ENCODE results near the gene CCNDBP1.
"Not testable (repeated sequence)": the region's sequence is repeated elsewhere in the genome, so short reads cannot be mapped to it uniquely, and the experiment has no call there.

Gene CCNDBP1

GRCh38 chr15:43187544-43188155 lies 2.4 kb downstream of the CCNDBP1 start:
- intact Hi-C loops (cut with DNase I), result no loop called here
- DNase-seq, result peak in 1 of 42 donors; percentile 40

- intact Hi-C loops (cut with DNase I), result no loop called here
- DNase-seq, result no peak
Observed at GRCh38 chr15:43189296-43189695, 4.1 kb downstream of the CCNDBP1 start.

- DNase-seq, result no peak
- intact Hi-C loops (cut with DNase I), result no loop called here
Observed at GRCh38 chr15:43190178-43190577, 5.0 kb downstream of the CCNDBP1 start.

GRCh38 chr15:43193710-43194109 lies 8.5 kb downstream of the CCNDBP1 start:
- no peak for DNase-seq
- intact Hi-C loops (cut with DNase I), result no loop called here

GRCh38 chr15:43194795-43195194 lies 9.6 kb downstream of the CCNDBP1 start:
- no peak for DNase-seq
- intact Hi-C loops (cut with DNase I), result no loop called here

DNA sequence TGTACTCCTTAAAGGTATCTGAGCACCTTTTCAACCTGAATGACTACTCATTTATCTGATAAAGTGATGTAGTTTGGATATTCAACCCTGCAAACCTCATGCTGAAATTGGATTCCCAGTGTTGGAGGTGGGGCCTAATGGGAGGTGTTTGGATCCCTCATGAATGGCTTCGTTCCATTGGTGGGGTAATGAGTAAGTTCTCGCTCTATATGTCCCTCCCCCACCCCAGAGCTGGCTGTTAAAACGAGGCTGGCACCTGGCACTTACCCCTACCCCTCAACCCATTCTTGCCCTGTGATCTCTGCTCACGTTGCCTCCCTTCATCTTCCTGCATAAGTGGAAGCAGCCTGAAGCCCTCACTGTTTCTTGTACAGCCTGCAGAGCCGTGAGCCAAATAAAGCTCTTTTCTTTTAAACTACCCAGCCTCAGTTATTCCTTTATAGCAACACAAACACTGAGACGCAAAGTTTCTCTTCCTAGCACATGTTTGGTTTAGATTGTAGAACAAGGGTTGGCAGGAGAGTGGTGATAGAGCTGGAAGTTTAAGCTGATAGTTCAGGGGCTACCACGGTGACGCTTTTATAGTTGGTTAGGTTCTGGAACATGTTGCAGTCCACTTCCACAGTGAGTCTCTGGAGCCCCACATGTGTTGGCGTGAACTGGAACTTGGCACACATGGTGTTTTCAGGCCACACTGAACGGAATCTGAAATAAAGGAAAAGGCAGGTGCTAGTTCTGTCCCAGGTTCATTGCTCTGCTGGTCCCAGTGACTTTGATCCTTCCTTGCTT lies 11.8 kb downstream of the CCNDBP1 start:
- DNase-seq, result peak in 1 of 42 donors; percentile 21
- intact Hi-C loops (cut with DNase I), result no loop called here

- intact Hi-C loops (cut with DNase I), result not testable (repeated sequence)
- peak in 1 of 42 donors; percentile 4 for DNase-seq
Observed at GRCh38 chr15:43197773-43198172, 12.6 kb downstream of the CCNDBP1 start.

DNA sequence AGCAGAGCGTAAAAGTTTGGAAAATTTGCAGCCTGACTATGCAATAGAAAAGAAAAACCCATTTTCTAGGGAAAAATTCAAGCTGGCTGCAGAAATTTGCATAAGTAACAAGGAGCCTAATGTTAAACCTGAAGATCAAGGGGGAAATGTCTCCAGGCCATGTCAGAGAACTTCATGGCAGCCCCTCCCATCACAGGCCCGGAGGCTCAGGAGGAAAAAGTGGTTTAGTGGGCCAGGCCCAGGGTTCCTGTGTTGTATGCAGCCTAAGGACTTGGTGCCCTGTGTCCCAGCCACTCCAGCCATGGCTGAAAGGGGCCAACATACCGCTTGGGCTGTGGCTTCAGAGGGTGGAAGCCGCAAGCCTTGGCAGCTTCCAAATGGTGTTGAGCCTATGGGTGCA lies 13.4 kb downstream of the CCNDBP1 start:
- intact Hi-C loops (cut with DNase I), result not testable (repeated sequence)
- DNase-seq, result peak in 1 of 42 donors; percentile 31

GRCh38 chr15:43198992-43199391 lies 13.8 kb downstream of the CCNDBP1 start:
- peak in 1 of 42 donors; percentile 18 for DNase-seq
- intact Hi-C loops (cut with DNase I), result no loop called here

GRCh38 chr15:43199945-43200488 lies 14.8 kb downstream of the CCNDBP1 start:
- DNase-seq, result peak in 1 of 42 donors; percentile 5
- intact Hi-C loops (cut with DNase I), result no loop called here

- intact Hi-C loops (cut with DNase I), result no loop called here
- peak in 38 of 42 donors; percentile 13 to 67 (median 40) for DNase-seq
Observed at GRCh38 chr15:43204016-43204901, 19.1 kb downstream of the CCNDBP1 start.

DNA sequence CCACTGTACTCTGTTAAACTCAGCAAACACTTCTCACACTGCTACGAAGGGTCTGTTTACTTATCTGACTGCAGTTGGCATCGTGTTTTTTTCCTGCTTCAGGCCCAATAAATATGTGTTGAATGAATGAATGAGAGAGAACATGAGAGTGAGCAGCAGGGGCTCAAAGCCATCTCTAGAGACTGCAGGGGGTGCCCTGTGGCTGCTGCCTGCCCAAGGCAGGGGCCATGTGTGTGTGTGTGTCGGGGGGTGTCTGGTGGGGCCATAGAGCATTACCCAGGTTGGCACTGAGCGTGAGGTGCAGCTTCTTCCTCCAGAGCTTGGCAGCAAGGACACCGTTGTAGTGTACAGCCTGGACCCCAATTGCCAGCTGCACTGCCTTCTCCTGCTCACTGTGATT lies 20.9 kb downstream of the CCNDBP1 start:
- intact Hi-C loops (cut with DNase I), result no loop called here
- peak in 1 of 42 donors; percentile 7 for DNase-seq

- DNase-seq, result no peak
- intact Hi-C loops (cut with DNase I), result no loop called here
Observed at GRCh38 chr15:43207024-43207423, 21.8 kb downstream of the CCNDBP1 start.

GRCh38 chr15:43208052-43209002 lies 23.1 kb downstream of the CCNDBP1 start:
- no peak for DNase-seq
- intact Hi-C loops (cut with DNase I), result no loop called here

DNA sequence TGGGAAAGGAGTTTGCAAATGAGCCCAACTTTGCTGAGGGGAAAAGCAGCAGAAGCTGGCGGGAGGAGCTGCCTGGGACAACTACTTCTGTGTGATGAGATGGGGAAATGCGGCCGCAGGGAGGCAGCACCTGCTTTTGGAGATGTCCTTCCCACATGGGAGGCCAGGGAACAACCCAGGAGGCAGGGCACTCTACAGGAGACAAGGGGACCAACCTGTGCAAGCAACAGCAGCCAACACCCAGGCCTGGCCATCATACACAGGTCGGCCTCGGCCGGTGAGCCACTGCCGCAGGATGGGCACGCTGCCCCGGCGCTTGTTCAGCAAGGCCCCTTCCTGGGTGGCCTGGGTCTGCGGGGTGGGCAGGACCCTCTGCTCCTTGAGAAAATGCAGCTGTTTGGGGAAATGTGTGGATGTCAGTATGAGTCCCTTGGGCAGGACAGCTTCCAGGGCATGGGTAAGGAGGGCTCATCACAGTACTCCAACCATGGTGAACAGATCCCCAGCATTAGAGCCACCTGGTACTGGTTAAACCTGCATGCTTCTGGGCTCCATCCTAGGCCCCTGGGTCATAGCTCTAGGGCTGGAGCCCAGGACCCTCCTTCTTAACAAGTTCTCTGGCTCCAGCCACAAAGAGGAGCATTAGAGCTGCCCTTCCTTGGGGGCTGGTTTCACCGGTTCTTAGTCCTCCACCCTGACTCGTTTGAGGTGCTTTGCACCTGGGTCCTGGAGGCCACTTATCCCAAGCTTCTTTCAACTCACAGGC lies 24.0 kb downstream of the CCNDBP1 start:
- intact Hi-C loops (cut with DNase I), result no loop called here
- no peak for DNase-seq

DNA sequence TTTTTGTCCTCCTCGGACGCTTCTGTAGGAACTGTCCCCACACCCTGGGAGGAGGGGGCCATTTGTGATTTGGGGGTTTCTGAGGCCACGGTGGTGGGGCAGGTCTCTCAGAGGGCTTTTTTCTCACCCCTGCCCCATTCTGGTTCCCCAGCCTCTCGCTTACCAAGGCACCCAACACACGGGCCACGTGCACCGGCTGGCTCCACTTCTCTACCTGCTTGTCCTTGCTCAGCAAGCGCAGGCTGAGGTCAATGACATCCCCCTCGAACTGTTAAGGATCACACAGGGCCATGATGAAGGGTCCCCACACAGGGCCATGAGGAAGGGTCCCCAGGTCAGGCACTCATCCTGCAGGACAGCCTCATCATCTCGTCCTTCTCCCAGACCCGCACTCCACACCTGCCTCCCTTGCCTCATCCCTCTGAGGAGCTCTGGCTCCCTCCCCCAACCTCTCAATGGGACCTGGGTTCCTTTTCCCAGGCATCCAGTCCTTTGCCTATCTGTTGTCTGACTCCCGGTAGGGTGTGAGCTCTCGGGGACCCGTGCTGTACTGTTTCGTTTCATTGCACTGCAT lies 25.1 kb downstream of the CCNDBP1 start:
- intact Hi-C loops (cut with DNase I), result no loop called here
- no peak for DNase-seq

GRCh38 chr15:43210807-43211206 lies 25.6 kb downstream of the CCNDBP1 start:
- intact Hi-C loops (cut with DNase I), result no loop called here

More at GRCh38 chr15:43210807-43211206, 25.6 kb downstream of the CCNDBP1 start:
- no peak for DNase-seq
